Activated CD4-positive, CD25-positive, alpha-beta regulatory T cell treated with anti-CD3 and anti-CD28 coated beads, Interleukin-2, amount 50 U/mL, for 72 hours (primary cell): ENCODE measurements around the gene SLC10A3.

Experiments used
- DNase-seq: peaks from one replicate; pipeline ENCODE4 v3.0.0; 2021

The SLC10A3 gene

DNA sequence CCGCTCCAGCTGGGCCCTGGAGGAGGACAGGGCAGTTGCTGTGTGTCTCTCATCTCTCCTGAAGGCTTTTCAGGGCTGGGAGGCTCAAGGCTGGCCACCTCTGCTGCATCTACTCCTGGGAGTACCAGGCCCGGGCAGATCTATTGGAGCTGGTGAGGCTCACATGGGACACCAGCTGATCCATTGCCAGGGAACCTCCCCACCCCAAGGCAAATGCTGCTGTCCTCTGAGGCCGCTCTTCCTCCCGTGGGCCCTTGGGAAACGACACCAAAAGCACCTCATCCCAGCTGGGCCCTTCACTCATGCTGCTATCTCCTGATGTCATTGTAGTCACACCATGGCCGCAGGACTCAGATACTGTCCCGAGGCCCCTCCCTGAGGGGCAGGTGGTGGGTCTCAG, 7.6 kb downstream of the SLC10A3 start:
- DNase-seq: no peak

DNA sequence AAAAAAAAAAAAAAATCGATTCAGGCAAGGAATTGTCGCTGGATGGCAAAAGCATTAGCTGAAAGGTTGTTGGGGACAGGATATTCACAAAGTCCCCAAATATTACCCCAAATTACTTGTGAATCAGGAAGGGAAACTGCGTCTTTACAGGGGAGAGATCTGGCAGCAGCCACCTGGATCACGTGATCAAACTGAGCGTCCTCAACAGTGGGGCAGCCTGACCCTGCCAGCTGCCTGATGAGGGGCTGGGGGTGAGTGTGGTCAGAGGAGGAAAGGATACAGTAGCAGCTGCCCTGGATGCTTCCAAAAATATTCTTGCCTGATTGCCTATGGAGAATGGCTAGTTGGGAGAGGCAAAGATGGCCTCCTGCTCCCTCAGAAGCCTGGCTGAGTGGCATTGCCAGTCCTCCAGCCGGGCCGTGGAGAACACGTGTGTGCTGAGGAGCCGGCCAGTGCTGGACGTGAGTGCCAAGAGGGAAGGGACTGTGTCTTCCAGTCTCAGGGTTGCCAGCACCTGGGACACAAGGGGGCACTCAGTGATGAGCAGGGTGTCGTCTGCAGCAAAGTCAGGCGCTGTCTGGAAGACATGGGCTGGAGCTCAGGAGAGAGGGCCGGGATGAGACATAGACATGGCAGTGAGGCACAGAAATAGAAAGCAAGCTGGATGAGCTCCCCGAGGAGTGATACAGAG, 8.4 kb downstream of the SLC10A3 start:
- no peak for DNase-seq

DNA sequence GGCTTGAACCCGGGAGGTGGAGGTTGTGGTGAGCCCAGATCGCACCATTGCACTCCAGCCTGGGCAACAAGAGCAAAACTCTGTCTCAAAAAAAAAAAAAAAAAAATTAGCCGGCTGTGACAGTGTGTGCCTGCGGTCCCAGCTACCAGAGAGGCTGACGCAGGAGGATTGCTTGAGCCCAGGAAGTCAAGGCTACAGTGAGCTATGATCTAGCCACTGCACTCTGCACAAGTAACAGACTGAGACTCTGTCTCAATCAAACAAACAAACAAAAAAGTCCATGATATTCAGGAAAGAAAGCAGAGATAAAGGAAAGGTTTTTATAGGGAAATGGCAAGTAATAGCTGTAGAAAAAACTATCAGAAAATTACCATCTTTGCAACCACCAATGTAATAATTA, 9.2 kb downstream of the SLC10A3 start:
- no peak for DNase-seq

DNA sequence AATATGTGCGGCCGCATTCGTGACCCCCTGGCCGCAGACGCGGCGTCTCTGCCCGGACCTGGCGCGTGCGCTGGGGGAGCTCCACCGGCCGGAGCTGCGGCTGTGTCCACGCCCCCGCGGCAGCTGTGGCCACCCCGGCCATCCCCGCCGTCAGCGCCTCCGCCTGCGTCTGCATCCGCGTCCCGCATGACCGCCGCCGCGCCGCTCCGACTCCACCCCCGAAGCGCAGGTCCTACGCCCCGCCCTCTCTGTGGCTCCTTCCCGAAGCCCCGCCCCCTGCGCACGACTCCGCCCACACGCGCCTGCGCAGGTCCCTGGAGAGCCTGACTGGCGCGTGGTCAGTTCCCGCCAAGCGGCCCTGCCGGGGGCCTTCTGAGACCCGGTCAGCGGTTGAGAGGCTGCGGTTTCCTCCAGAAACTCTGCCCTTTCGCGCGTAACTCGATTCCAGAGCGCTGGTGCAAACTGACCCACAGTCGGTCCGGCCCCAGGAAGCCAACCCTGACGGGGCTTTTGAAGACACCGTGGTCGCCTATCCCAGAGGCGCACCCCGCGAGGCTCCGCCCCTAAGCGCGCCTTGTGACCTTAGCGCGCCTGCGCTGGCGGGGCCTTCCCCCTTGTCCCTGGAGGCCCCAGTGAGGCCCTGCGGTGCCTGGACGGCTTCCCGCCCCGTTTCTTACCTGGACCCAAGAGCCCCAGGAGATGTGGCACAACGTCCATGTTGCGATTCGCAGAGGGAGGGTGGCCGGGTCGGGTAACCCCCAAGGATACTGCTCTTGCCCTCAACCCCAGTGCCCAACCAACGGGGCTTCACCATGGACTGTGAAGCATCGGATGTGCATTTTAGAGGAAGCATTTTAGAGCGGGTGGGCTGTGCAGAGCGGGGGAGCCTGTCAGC, 11.5 kb downstream of the SLC10A3 start, which contains the start of gene LAGE3:
LAGE3 (minus strand) TSS at position 554 of the 895 bp plus-strand sequence; CDS start at position 188, 366 bp downstream.
- DNase-seq: peak; percentile 97

DNA sequence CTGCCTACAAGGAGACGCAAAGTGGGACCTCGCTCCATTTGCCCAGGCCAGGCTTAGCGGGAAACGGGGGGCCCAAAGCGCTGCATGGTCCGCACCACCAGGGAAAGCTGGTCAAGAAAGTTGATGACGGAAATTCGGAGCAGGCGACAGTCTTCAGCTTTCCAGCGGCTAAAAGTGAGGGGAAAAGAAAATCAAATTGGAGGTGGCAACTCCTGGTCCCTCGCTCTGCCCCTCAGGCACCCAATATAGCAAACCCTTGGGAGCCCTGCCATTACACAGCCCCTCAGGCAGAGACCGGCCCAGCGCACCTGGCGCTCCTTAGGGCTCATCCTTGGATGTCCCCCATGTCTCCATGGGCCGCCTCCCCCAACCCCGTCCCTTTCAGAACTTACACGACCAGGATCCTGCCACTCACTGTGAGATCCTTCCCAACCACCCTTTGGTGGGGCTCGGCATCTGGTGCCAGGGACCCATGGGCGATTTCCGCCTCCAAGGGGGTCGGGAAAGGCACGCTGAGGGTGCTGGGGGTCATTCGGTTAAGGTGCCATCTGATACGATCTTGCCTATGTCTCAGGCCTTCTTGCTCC, 12.4 kb downstream of the SLC10A3 start:
- DNase-seq: no peak

DNA sequence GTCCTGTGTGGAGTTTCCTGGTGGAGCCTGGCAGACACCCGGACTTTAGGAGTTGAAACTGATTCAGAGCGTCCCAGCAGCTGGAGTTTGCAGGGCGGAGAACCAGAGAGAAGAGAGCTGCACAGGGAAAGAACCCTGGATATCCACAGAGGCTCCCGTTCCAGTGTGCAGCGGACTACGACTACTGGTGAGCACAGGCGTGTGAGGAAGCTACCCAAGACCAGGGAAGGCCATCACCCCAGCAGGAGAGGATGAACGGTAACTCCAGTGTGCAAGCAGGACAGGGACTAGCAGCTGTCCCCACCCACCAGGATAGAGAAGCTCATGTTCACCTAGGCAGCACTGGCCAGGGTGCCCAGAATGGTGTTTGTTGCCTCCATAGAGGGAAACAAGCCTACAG, 13.6 kb downstream of the SLC10A3 start:
- no peak for DNase-seq

DNA sequence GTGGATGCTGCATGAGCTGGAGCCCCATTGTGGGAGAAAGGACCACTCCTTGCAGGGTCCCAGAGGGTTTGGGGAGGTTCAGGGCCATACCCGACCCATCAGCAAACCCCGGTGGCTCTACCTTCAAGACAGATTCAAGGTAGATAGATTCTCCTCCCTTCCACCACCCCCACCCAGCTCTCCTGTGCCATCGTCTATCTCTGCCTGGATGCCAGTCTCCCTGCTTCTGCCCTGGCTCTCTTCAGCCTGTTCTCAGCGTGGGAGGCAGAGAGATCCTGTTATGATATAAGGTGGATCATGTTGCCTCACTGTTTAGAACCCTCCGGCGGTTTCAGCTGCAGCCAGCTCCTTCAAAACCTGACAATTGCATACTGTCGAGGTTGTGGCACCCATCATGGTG, 16.7 kb downstream of the SLC10A3 start:
- DNase-seq: no peak

DNA sequence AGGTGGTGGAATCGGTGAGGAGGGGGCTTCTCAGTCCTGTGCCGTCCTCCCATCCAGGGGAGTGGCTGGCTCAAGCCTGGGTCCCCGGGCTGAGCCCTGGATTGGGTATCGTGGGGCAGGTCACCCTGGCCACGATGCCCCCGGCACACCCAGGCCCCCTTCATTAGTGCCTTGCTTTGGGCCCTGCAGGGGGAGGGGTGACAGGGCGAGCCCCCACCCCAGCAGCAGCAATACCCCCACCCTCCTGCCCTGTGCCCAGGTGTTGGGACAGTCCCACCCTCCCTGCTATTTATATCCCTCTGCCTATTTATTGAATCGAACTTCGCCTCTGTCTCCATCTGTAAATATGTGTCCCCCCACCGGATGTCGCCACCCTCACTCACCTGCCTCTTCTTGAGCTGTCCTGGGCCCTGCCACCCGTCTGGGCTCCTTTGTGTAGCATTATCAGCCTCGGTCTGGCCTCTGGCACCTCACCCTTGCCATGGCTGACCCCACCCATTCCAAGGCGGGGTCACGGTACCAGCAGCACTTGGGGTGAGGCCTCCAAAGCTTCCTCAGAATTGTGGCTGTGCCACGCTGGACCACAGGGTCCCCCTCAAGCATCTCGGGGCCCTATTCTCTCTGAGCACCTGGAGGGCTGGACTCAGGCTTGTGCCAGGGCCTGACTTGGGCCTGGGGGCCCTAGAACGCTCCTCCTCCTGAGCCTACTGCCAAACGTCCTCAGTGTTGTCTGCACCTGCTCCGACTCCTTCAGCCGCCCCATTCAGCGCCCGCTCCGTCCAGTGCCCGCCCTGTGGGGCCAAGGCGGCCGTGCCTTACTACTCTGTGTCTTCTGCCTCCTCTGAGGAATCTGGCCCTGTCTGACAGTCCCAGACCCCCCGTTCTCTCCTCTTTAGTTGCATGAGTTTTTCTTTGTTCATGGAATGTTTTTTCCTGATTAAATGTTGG, 17.5 kb downstream of the SLC10A3 start:
- no peak for DNase-seq

DNA sequence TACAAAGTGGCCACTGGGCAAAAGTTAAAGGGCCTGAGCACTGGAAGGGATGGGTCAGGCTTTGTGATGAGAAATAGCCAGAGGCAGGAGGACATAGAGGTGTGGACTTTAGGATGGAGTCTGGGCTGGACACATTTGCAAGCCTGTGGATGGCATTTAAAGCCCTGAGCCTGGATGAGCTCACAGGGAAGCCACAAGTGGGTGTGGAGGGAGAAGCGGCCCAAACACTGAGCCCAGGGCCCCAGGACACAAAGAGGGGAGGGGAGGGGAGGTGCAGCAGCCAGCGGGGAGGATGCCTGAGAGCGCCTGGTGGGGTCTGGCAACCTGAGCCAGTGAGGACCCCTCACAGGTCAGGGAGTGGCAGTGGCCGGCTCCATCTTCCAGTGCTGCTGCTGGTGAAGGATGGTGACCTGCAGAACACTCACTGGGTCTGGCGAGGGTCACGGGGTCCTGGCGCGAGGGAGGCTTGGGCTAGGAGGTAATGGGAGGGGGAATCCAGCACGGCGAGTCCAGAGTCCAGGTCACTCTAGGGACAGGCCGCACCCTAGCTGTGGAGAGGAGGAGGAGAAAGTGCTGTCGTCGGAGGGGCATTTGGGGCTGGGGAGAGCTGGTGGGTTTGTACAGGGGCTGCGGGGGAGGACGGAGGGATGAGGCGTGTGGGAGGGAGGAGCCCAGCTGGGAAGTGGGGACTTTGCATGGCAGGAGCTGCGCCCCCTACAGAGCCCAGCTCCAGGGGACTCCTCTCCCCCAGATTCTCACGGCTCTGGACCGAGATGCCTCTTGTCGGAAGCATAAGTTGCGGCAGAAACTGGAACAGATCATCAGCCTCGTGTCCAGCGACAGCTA, 18.4 kb downstream of the SLC10A3 start:
- no peak for DNase-seq

DNA sequence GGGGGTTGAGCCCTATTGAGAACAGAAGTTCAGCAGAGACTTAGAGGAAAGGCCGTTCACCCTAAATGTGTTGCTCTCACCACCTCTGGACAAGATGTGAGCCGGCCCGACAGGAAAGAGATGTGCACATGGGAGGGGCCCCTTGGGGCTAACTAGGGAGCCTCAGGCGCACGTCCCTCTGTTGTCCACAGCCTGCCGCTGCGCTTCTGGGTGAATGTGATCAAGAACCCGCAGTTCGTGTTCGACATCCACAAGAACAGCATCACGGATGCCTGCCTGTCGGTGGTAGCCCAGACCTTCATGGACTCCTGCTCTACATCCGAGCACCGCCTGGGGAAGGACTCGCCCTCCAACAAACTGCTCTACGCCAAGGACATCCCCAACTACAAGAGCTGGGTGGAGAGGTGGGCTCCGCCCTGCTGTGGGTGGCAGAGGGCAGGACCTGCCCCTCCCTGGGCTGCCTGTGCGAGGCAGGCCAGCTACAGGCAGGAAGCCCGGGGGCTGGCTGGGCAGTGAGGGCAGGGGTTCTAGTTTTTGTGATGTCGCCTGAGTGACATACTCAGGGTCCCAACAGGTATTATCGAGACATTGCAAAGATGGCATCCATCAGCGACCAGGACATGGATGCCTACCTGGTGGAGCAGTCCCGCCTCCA, 19.4 kb downstream of the SLC10A3 start:
- DNase-seq: no peak

DNA sequence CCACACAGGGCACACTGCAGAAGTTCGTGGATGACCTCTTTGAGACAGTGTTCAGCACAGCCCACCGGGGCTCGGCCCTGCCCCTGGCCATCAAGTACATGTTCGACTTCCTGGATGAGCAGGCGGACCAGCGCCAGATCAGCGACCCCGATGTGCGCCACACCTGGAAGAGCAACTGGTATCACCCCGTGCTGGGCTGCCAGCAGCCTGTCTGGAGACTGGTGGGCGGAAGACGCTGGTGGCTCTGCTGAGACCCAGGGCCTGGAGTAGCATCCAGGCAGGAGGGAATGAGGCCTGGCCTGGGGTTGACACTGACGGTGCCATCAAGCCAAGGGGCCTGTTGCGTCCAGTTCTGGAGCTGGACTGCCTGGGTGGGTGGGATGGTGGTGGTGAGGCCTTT, 20.0 kb downstream of the SLC10A3 start:
- DNase-seq: no peak

DNA sequence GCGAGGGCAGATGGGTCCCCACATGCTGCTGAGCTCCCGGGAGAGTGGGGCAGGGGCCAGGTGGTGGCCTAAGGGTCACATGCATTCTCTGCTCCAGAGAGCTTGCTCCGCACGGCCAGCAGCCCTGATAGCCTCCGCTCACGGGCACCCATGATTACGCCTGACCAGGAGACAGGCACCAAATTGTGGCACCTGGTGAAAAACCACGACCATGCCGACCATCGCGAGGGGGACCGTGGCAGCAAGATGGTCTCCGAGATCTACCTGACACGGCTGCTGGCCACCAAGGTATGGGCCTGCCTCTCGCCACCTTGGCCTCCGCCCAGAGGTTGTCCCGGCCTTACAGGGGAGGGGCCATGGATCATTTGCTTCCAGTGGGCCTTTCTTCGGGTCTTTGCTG, 20.5 kb downstream of the SLC10A3 start:
- DNase-seq: no peak

DNA sequence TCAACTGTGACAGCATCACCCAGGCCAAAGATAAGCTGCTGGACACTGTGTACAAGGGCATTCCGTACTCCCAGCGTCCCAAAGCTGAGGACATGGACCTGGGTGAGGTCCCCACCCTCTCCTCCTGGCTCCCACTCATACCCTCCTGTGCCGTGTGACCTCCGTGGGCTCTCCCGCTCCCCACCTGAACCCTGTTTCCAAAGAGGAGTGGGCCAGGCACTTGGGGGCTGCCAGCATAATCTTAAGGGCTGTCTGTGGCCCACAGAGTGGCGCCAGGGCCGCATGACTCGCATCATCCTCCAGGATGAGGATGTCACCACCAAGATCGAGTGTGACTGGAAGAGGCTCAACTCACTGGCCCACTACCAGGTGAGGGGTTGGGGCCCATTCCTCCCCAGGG, 21.3 kb downstream of the SLC10A3 start:
- DNase-seq: no peak

DNA sequence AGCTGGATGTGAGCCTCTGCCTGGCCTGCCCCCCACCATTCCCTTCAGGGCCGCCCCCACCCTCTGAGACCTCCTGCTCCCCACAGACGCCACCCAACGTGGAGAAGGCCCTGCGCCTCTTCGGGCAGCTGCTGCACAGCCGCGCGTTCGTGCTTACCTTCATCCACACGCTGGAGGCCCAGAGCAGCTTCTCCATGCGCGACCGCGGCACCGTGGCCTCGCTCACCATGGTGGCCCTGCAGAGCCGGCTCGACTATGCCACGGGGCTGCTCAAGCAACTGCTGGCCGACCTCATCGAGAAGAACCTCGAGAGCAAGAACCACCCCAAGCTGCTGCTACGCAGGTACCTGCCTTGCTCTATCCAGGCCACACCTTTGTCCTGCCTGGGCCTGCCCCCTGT, 22.2 kb downstream of the SLC10A3 start:
- DNase-seq: no peak

DNA sequence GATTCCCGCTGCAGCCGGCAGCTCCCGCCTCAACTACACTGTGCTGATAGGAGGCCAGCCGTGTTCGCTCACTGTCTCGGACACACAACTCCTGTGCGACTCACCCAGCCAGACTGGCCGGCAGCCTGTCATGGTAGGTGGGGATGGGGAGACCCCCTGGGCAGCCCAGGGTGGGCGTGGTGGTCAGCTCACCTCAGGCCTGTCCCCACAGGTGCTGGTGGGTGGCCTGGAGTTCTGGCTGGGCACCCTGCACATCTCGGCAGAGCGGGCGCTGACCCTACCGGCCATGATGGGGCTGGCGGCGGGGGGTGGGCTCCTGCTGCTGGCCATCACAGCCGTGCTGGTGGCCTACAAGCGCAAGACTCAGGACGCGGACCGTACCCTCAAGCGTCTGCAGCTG, 22.9 kb downstream of the SLC10A3 start:
- DNase-seq: no peak

DNA sequence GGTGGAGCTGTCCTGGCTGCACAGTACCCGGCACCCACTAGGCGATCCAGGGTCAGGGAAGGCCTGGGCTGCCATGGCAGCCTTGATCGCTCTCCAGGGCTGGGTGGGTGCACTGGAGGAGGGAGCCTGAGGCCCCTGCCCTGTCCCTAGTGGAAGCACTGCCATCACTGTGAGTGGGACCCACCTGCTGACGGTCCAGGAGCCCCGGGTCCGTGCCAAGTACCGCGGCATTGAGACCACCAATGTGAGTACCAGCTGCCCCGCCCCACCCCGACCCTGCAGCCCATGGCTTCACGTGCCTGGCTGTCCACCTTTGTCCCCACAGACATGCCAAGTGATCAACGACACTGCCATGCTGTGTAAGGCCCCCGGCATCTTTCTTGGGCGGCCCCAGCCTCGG, 23.5 kb downstream of the SLC10A3 start:
- no peak for DNase-seq

DNA sequence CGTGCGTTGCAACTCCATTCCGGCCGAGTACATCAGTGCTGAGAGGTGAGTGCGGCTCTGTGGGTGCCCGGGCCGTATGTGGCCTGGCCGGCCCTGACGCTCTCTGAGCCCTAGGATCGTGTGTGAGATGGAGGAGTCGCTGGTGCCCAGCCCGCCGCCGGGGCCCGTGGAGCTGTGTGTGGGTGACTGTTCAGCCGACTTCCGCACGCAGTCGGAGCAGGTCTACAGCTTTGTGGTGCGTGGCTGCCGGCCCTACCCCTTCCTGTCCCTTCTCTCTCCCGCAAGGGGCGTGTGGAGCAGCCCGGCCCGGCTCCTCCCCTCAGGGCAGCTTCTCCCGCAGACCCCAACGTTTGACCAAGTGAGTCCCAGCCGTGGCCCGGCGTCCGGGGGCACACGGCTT, 24.4 kb downstream of the SLC10A3 start:
- DNase-seq: no peak

DNA sequence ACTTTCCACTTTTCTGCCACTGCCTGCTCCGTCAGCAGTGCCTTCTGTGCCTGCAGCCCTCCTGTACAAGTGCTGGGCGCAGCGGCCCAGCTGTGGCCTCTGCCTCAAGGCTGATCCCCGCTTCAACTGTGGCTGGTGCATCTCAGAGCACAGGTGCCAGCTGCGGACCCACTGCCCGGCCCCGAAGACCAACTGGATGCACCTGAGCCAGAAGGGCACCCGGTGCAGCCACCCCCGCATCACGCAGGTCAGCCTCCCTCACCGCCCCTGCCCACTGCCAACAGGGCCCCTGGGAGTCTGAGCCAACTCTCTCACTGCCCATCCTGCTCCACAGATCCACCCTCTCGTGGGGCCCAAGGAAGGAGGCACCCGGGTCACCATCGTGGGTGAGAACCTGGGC, 24.8 kb downstream of the SLC10A3 start:
- no peak for DNase-seq

DNA sequence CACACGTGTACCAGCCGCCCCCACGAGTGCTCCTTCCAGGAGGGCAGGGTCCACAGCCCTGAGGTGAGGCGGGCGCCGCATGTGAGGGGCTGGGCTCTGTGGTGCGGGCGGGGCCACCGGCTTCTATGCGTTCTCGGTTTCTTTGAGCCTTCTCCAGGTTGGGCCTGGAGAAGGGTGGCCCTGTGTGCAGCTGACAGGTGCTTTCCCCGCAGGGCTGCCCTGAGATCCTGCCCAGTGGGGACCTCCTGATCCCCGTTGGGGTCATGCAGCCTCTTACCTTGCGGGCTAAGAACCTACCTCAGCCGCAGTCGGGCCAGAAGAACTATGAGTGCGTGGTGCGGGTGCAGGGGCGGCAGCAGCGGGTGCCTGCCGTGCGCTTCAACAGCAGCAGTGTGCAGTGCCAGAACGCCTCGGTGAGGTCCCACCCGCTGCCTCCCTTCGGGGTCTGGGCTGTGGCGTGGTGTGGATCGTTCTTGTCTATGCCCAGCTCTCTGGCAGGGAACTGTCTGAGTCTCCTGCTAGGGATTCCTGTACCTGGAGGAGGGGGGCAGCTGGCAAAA, 25.5 kb downstream of the SLC10A3 start:
- no peak for DNase-seq

DNA sequence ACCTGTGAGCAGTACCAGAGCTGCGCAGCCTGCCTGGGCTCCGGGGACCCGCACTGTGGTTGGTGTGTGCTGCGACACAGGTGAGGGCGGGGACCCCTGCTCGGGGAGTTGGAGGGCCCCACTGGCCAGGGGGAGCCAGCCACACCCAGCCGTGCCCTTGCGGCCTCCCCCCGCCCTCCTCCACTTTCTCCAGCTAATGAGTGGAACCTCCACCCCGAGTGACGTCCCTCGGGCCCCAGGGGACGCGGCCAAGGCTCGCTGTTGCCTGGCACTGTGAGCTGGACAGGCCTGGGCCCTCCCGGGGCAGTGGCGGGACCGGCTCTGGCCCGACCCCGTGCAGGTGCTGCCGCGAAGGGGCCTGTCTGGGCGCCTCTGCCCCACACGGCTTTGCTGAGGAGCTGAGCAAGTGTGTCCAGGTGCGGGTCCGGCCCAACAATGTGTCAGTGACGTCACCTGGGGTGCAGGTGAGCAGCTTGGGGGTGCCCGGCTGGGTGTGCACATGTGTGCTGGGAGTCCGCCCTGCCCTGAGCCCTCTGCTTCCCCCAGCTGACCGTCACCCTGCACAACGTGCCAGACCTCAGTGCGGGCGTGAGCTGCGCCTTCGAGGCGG, 26.7 kb downstream of the SLC10A3 start:
- DNase-seq: no peak
